Panc1 (cell line): Measurements from ENCODE around the gene SLC8A1.

Source experiments
- SIN3A ChIP-seq: IDR thresholded peaks from 2 replicates; pipeline ENCODE4 v1.6.1; 2012; ENCODE audit warnings: low read depth, mild to moderate bottlenecking, low read length, moderate library complexity, borderline replicate concordance; ENCODE audit not compliant: insufficient read depth
- TCF7L2 ChIP-seq: IDR thresholded peaks from 2 replicates; pipeline ENCODE4 v1.6.1; 2011; ENCODE audit warnings: mild to moderate bottlenecking, low read depth, low read length, inconsistent platforms
- TF ChIP-seq, protein P1 (sequence below), 2 experiments: IDR thresholded peaks; 2 replicates each; pipeline ENCODE4 v1.6.1; 2011 to 2012; ENCODE audit warnings: low read depth in 2 of 2, control low read depth in 1 of 2, low read length in 1 of 2, mild to moderate bottlenecking in 1 of 2, moderate library complexity in 1 of 2; ENCODE audit not compliant: insufficient read depth in 1 of 2
- TF ChIP-seq, protein P2 (sequence below): fragments of 450-650 bp; IDR thresholded peaks from 2 replicates; pipeline ENCODE4 v1.5.1; 2017; ENCODE audit warnings: mild to moderate bottlenecking

DNA sequence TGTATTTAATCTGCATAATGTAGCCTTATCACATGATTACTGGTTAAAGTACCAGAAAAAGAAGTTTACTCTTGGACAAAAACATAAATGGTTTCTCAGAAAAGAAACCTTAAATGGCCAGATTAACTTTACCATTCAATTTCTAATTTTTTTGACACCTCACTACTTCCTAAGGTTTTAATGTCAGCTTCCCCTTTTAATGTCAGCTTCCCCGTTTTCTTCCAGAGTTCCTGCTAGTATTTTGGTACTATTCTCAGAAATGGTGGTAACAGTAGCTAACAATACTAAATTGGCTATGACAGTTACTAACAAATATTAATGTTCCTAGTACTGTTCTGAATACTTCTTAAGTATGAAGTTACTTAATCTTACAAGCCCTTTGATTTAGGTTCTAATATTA lies 22.4 kb upstream of the SLC8A1 start:
- TF ChIP-seq, protein P1, sequence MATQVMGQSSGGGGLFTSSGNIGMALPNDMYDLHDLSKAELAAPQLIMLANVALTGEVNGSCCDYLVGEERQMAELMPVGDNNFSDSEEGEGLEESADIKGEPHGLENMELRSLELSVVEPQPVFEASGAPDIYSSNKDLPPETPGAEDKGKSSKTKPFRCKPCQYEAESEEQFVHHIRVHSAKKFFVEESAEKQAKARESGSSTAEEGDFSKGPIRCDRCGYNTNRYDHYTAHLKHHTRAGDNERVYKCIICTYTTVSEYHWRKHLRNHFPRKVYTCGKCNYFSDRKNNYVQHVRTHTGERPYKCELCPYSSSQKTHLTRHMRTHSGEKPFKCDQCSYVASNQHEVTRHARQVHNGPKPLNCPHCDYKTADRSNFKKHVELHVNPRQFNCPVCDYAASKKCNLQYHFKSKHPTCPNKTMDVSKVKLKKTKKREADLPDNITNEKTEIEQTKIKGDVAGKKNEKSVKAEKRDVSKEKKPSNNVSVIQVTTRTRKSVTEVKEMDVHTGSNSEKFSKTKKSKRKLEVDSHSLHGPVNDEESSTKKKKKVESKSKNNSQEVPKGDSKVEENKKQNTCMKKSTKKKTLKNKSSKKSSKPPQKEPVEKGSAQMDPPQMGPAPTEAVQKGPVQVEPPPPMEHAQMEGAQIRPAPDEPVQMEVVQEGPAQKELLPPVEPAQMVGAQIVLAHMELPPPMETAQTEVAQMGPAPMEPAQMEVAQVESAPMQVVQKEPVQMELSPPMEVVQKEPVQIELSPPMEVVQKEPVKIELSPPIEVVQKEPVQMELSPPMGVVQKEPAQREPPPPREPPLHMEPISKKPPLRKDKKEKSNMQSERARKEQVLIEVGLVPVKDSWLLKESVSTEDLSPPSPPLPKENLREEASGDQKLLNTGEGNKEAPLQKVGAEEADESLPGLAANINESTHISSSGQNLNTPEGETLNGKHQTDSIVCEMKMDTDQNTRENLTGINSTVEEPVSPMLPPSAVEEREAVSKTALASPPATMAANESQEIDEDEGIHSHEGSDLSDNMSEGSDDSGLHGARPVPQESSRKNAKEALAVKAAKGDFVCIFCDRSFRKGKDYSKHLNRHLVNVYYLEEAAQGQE (IDR thresholded peaks at IDR 0.05; ENCODE audit: insufficient read depth in 1 of 2, low read depth in 2 of 2, low read length in 1 of 2) = no peak
- TF ChIP-seq, protein P2, sequence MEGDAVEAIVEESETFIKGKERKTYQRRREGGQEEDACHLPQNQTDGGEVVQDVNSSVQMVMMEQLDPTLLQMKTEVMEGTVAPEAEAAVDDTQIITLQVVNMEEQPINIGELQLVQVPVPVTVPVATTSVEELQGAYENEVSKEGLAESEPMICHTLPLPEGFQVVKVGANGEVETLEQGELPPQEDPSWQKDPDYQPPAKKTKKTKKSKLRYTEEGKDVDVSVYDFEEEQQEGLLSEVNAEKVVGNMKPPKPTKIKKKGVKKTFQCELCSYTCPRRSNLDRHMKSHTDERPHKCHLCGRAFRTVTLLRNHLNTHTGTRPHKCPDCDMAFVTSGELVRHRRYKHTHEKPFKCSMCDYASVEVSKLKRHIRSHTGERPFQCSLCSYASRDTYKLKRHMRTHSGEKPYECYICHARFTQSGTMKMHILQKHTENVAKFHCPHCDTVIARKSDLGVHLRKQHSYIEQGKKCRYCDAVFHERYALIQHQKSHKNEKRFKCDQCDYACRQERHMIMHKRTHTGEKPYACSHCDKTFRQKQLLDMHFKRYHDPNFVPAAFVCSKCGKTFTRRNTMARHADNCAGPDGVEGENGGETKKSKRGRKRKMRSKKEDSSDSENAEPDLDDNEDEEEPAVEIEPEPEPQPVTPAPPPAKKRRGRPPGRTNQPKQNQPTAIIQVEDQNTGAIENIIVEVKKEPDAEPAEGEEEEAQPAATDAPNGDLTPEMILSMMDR = no peak
- no peak for TF ChIP-seq SIN3A
- no peak for TF ChIP-seq TCF7L2
